Parathyroid adenoma (tissue), 2 donors: ENCODE results near the gene CENPM.

Experiments
- H2AFZ ChIP-seq: fragments of 300-600 bp; sonication (generic); one replicate; pipeline ENCODE4 v1.7.0; 2017; ENCODE audit warnings: antibody characterized with exemption, mild to moderate bottlenecking
- H3K27ac ChIP-seq: fragments of 300-600 bp; sonication (generic); one replicate; pipeline ENCODE4 v1.7.0; 2017
- H3K27me3 ChIP-seq: fragments of 300-600 bp; sonication (generic); one replicate; pipeline ENCODE4 v1.7.0; 2017; ENCODE audit warnings: low read length; ENCODE audit not compliant: control insufficient read depth, insufficient read depth
- H3K36me3 ChIP-seq: fragments of 300-600 bp; sonication (generic); one replicate; pipeline ENCODE4 v1.7.0; 2017; ENCODE audit warnings: low read length; ENCODE audit not compliant: control insufficient read depth, insufficient read depth
- H3K4me1 ChIP-seq: fragments of 300-600 bp; sonication (generic); one replicate; pipeline ENCODE4 v1.7.0; 2017; ENCODE audit warnings: control low read depth
- H3K4me2 ChIP-seq: fragments of 300-600 bp; sonication (generic); one replicate; pipeline ENCODE4 v1.7.0; 2017; ENCODE audit warnings: low read length
- H3K4me3 ChIP-seq: fragments of 300-600 bp; sonication (generic); one replicate; pipeline ENCODE4 v1.7.0; 2017; ENCODE audit warnings: low read depth, low read length
- H3K79me2 ChIP-seq: fragments of 300-600 bp; sonication (generic); one replicate; pipeline ENCODE4 v1.7.0; 2017; ENCODE audit warnings: control low read depth
- H3K9ac ChIP-seq: fragments of 300-600 bp; sonication (generic); one replicate; pipeline ENCODE4 v1.7.0; 2017; ENCODE audit warnings: mild to moderate bottlenecking
- H3K9me3 ChIP-seq: fragments of 300-600 bp; sonication (generic); one replicate; pipeline ENCODE4 v1.7.0; 2017; ENCODE audit warnings: low read length; ENCODE audit not compliant: control insufficient read depth
- CTCF ChIP-seq: fragments of 300-600 bp; sonication (generic); IDR thresholded peaks from one replicate; pipeline ENCODE4 v1.7.0; 2017; ENCODE audit warnings: antibody characterized with exemption, mild to moderate bottlenecking
- donor health status: primary hyperparathyroidism.

The CENPM gene

GRCh38 chr22:41966607-41967240, 19.8 kb upstream of the CENPM start:
- Histone ChIP-seq H3K4me2 (no peak overlapping the region), H3K4me3 (no peak overlapping the region), H3K9ac (no peak overlapping the region), H3K79me2 (no peaks in the 10 kb centered on the region), H3K36me3 (no peaks in the 10 kb centered on the region), H3K9me3 (no peaks in the 10 kb centered on the region), H3K27me3 (no peaks in the 10 kb centered on the region), H2AFZ (peak overlapping the region; percentile 57), H3K4me1 (no peaks in the 10 kb centered on the region), H3K27ac (no peak overlapping the region)
- peak; percentile 32 for TF ChIP-seq CTCF

GRCh38 chr22:41966225-41966606, 19.3 kb upstream of the CENPM start:
- Histone ChIP-seq H3K27ac (no peak overlapping the region), H3K4me1 (no peaks in the 10 kb centered on the region), H3K9ac (no peak overlapping the region), H2AFZ (peak overlapping the region; percentile 57), H3K36me3 (no peaks in the 10 kb centered on the region), H3K27me3 (no peaks in the 10 kb centered on the region), H3K4me2 (no peak overlapping the region), H3K9me3 (no peaks in the 10 kb centered on the region), H3K4me3 (no peak overlapping the region), H3K79me2 (no peaks in the 10 kb centered on the region)
- TF ChIP-seq CTCF, result no peak

- Histone ChIP-seq H3K27ac (no peak overlapping the region), H3K36me3 (no peaks in the 10 kb centered on the region), H2AFZ (no peak overlapping the region), H3K4me2 (no peak overlapping the region), H3K79me2 (no peaks in the 10 kb centered on the region), H3K9me3 (no peaks in the 10 kb centered on the region), H3K4me1 (peaks cover 3% of the 10 kb centered on the region), H3K9ac (no peak overlapping the region), H3K27me3 (no peaks in the 10 kb centered on the region), H3K4me3 (no peak overlapping the region)
- no peak for TF ChIP-seq CTCF
These were observed 17.1 kb upstream of the CENPM start for GRCh38 chr22:41964112-41964491.

- no peaks in the 10 kb centered on the region for H3K27me3 ChIP-seq
- H3K9me3 ChIP-seq, result no peaks in the 10 kb centered on the region
- no peak overlapping the region for H3K27ac ChIP-seq
- H2AFZ ChIP-seq, result no peak overlapping the region
- no peaks in the 10 kb centered on the region for H3K36me3 ChIP-seq
- no peak overlapping the region for H3K9ac ChIP-seq
- H3K4me3 ChIP-seq, result no peak overlapping the region
- no peak for TF ChIP-seq CTCF
- peaks cover 3% of the 10 kb centered on the region for H3K4me1 ChIP-seq
- no peak overlapping the region for H3K4me2 ChIP-seq
- H3K79me2 ChIP-seq, result no peaks in the 10 kb centered on the region
These were observed 16.6 kb upstream of the CENPM start for GRCh38 chr22:41963453-41964111.
